ENCODE results near the gene CLASP1.
"Not testable (repeated sequence)": the region's sequence is repeated elsewhere in the genome, so short reads cannot be mapped to it uniquely, and the experiment has no call there.

Gene CLASP1

GRCh38 chr2:121647396-121647795 is 1.9 kb downstream of the CLASP1 start:
- Mint-ChIP-seq H3K27me3 (no peaks in the 10 kb centered on the region), H3K4me3 (peak overlapping the region; percentile 97), H3K9me3 (no peaks in the 10 kb centered on the region), H3K36me3 (ENCODE audit: low read depth) (peaks cover 24% of the 10 kb centered on the region), H3K27ac (peak overlapping the region; percentile 99), H3K4me1 (peaks cover 66% of the 10 kb centered on the region)
- ATAC-seq (no peak), DNase-seq (no peak)

GRCh38 chr2:121644715-121645114 is 4.5 kb downstream of the CLASP1 start:
- Mint-ChIP-seq H3K4me3 (no peak overlapping the region), H3K36me3 (ENCODE audit: low read depth) (peaks cover 18% of the 10 kb centered on the region), H3K27ac (no peak overlapping the region), H3K9me3 (no peaks in the 10 kb centered on the region), H3K27me3 (no peaks in the 10 kb centered on the region), H3K4me1 (peaks cover 51% of the 10 kb centered on the region)
- DNase-seq (no peak), ATAC-seq (no peak)

GRCh38 chr2:121643877-121644276 is 5.4 kb downstream of the CLASP1 start:
- no peaks in the 10 kb centered on the region for H3K9me3 Mint-ChIP-seq
- ATAC-seq (no peak), DNase-seq (no peak)
- peaks cover 47% of the 10 kb centered on the region for H3K4me1 Mint-ChIP-seq
- peaks cover 21% of the 10 kb centered on the region for H3K36me3 Mint-ChIP-seq (ENCODE audit: low read depth)
- no peak overlapping the region for H3K27ac Mint-ChIP-seq
- H3K4me3 Mint-ChIP-seq: no peak overlapping the region
- H3K27me3 Mint-ChIP-seq: no peaks in the 10 kb centered on the region

- Mint-ChIP-seq H3K27ac (peak overlapping the region; percentile 28), H3K36me3 (ENCODE audit: low read depth) (peaks cover 30% of the 10 kb centered on the region), H3K27me3 (no peaks in the 10 kb centered on the region), H3K9me3 (peaks cover 7% of the 10 kb centered on the region), H3K4me3 (no peak overlapping the region), H3K4me1 (peaks cover 27% of the 10 kb centered on the region)
- no peak for DNase-seq
- ATAC-seq: no peak
Observed at GRCh38 chr2:121640380-121641316, 8.6 kb downstream of the CLASP1 start.

- not testable (repeated sequence) for H3K27me3 Mint-ChIP-seq, H3K27ac Mint-ChIP-seq, ATAC-seq, DNase-seq, H3K4me3 Mint-ChIP-seq, H3K9me3 Mint-ChIP-seq
- H3K36me3 Mint-ChIP-seq (ENCODE audit: low read depth): peaks cover 30% of the 10 kb centered on the region
- H3K4me1 Mint-ChIP-seq: peaks cover 26% of the 10 kb centered on the region
Observed at GRCh38 chr2:121639846-121640245, 9.4 kb downstream of the CLASP1 start.

GRCh38 chr2:121638333-121638732 is 10.9 kb downstream of the CLASP1 start:
- H3K4me1 Mint-ChIP-seq: peaks cover 31% of the 10 kb centered on the region
- peaks cover 30% of the 10 kb centered on the region for H3K36me3 Mint-ChIP-seq (ENCODE audit: low read depth)
- DNase-seq (no peak), ATAC-seq (no peak)
- peaks cover 7% of the 10 kb centered on the region for H3K9me3 Mint-ChIP-seq
- no peak overlapping the region for H3K4me3 Mint-ChIP-seq
- no peak overlapping the region for H3K27ac Mint-ChIP-seq
- H3K27me3 Mint-ChIP-seq: no peaks in the 10 kb centered on the region

- Mint-ChIP-seq H3K4me1 (peaks cover 21% of the 10 kb centered on the region), H3K27me3 (no peaks in the 10 kb centered on the region), H3K27ac (no peak overlapping the region), H3K4me3 (no peak overlapping the region), H3K36me3 (ENCODE audit: low read depth) (peaks cover 25% of the 10 kb centered on the region), H3K9me3 (peaks cover 7% of the 10 kb centered on the region)
- no peak for ATAC-seq
- DNase-seq: no peak
Observed at GRCh38 chr2:121635371-121635770, 13.9 kb downstream of the CLASP1 start.

- H3K27ac Mint-ChIP-seq: peak overlapping the region; percentile 41
- H3K9me3 Mint-ChIP-seq: peaks cover 7% of the 10 kb centered on the region
- H3K4me3 Mint-ChIP-seq: peak overlapping the region; percentile 3
- peak; percentile 54 for ATAC-seq
- peaks cover 21% of the 10 kb centered on the region for H3K4me1 Mint-ChIP-seq
- peaks cover 19% of the 10 kb centered on the region for H3K36me3 Mint-ChIP-seq (ENCODE audit: low read depth)
- no peaks in the 10 kb centered on the region for H3K27me3 Mint-ChIP-seq
- no peak for DNase-seq
Observed at GRCh38 chr2:121634354-121635307, 14.6 kb downstream of the CLASP1 start.

- peaks cover 13% of the 10 kb centered on the region for H3K36me3 Mint-ChIP-seq (ENCODE audit: low read depth)
- H3K27ac Mint-ChIP-seq: no peak overlapping the region
- H3K9me3 Mint-ChIP-seq: peaks cover 7% of the 10 kb centered on the region
- H3K4me3 Mint-ChIP-seq: no peak overlapping the region
- ATAC-seq: no peak
- no peak for DNase-seq
- H3K27me3 Mint-ChIP-seq: no peaks in the 10 kb centered on the region
- peaks cover 21% of the 10 kb centered on the region for H3K4me1 Mint-ChIP-seq
Observed at GRCh38 chr2:121633463-121633862, 15.8 kb downstream of the CLASP1 start.

- Mint-ChIP-seq H3K9me3 (no peaks in the 10 kb centered on the region), H3K27me3 (no peaks in the 10 kb centered on the region), H3K4me1 (peaks cover 4% of the 10 kb centered on the region), H3K36me3 (ENCODE audit: low read depth) (peaks cover 11% of the 10 kb centered on the region), H3K27ac (no peak overlapping the region), H3K4me3 (no peak overlapping the region)
- DNase-seq: no peak
- ATAC-seq: no peak
Observed at GRCh38 chr2:121627525-121628050, 21.7 kb downstream of the CLASP1 start.

- Mint-ChIP-seq H3K36me3 (ENCODE audit: low read depth) (peaks cover 11% of the 10 kb centered on the region), H3K27me3 (no peaks in the 10 kb centered on the region), H3K4me3 (no peak overlapping the region), H3K9me3 (no peaks in the 10 kb centered on the region), H3K4me1 (peaks cover 4% of the 10 kb centered on the region), H3K27ac (no peak overlapping the region)
- ATAC-seq (no peak), DNase-seq (no peak)
Observed at GRCh38 chr2:121626777-121627524, 22.3 kb downstream of the CLASP1 start.

GRCh38 chr2:121625953-121626352 is 23.3 kb downstream of the CLASP1 start:
- no peaks in the 10 kb centered on the region for H3K27me3 Mint-ChIP-seq
- H3K4me3 Mint-ChIP-seq: no peak overlapping the region
- H3K4me1 Mint-ChIP-seq: peaks cover 4% of the 10 kb centered on the region
- ATAC-seq (no peak), DNase-seq (no peak)
- H3K27ac Mint-ChIP-seq: no peak overlapping the region
- H3K9me3 Mint-ChIP-seq: no peaks in the 10 kb centered on the region
- peaks cover 13% of the 10 kb centered on the region for H3K36me3 Mint-ChIP-seq (ENCODE audit: low read depth)

GRCh38 chr2:121617042-121617599 is 32.1 kb downstream of the CLASP1 start:
- Mint-ChIP-seq H3K27me3 (no peaks in the 10 kb centered on the region), H3K4me1 (peaks cover 4% of the 10 kb centered on the region), H3K9me3 (no peaks in the 10 kb centered on the region), H3K36me3 (ENCODE audit: low read depth) (peaks cover 19% of the 10 kb centered on the region), H3K4me3 (no peak overlapping the region), H3K27ac (no peak overlapping the region)
- DNase-seq (no peak), ATAC-seq (peak; percentile 43)

- DNase-seq (no peak), ATAC-seq (no peak)
- no peaks in the 10 kb centered on the region for H3K9me3 Mint-ChIP-seq
- H3K27ac Mint-ChIP-seq: no peak overlapping the region
- H3K4me3 Mint-ChIP-seq: no peak overlapping the region
- no peaks in the 10 kb centered on the region for H3K27me3 Mint-ChIP-seq
- peaks cover 7% of the 10 kb centered on the region for H3K4me1 Mint-ChIP-seq
- H3K36me3 Mint-ChIP-seq (ENCODE audit: low read depth): peaks cover 17% of the 10 kb centered on the region
Observed at GRCh38 chr2:121613774-121614173, 35.5 kb downstream of the CLASP1 start.
